Neural progenitor cell (in vitro differentiated cells): Measurements from ENCODE around the gene RELB. TPM values are rescaled to one million over a fixed set of nuclear protein-coding genes. Genes with fewer than 3 reads are reported as not detected.

Experiments used
- DNase-seq: peaks from one replicate; pipeline ENCODE4 v3.0.0-alpha.2; 2016; ENCODE audit warnings: low spot score
- H2AFZ ChIP-seq: fragments of 200-600 bp; sonication (generic); replicated peaks from 2 replicates; pipeline ENCODE4 v1.6.1; 2016; ENCODE audit warnings: antibody characterized with exemption
- H3F3A ChIP-seq: fragments of 200-600 bp; sonication (generic); 2 replicates; pipeline ENCODE4 v1.6.1; 2016; ENCODE audit warnings: antibody characterized with exemption, low read depth
- H3K27ac ChIP-seq: fragments of 200-600 bp; sonication (generic); 2 replicates; pipeline ENCODE4 v1.5.1; 2016; ENCODE audit warnings: mild to moderate bottlenecking
- H3K27me3 ChIP-seq: fragments of 200-600 bp; sonication (generic); 2 replicates; pipeline ENCODE4 v1.6.1; 2016; ENCODE audit warnings: mild to moderate bottlenecking, moderate library complexity
- H3K36me3 ChIP-seq: fragments of 200-600 bp; sonication (generic); 2 replicates; pipeline ENCODE4 v1.5.1; 2016
- H3K4me1 ChIP-seq: fragments of 200-600 bp; sonication (generic); 2 replicates; pipeline ENCODE4 v1.6.1; 2016; ENCODE audit warnings: mixed run types
- H3K4me2 ChIP-seq: fragments of 200-600 bp; sonication (generic); 2 replicates; pipeline ENCODE4 v1.6.1; 2016
- H3K4me3 ChIP-seq: fragments of 200-600 bp; sonication (generic); 2 replicates; pipeline ENCODE4 v1.5.1; 2016
- H3K79me2 ChIP-seq: fragments of 200-600 bp; sonication (generic); 2 replicates; pipeline ENCODE4 v1.6.1; 2016; ENCODE audit warnings: low read depth
- H3K9ac ChIP-seq: fragments of 200-600 bp; sonication (generic); 2 replicates; pipeline ENCODE4 v1.6.1; 2016
- H3K9me3 ChIP-seq: fragments of 200-600 bp; sonication (generic); 2 replicates; pipeline ENCODE4 v1.5.1; 2016; ENCODE audit warnings: low read depth
- H4K20me1 ChIP-seq: fragments of 200-600 bp; sonication (generic); 2 replicates; pipeline ENCODE4 v1.6.1; 2016; ENCODE audit warnings: low read depth
- H3K27ac Mint-ChIP-seq: 3 replicates; pipeline ENCODE4 v1.8.0; 2021; ENCODE audit warnings: mixed read lengths
- H3K27me3 Mint-ChIP-seq: 2 replicates; pipeline ENCODE4 v1.8.0; 2022; ENCODE audit warnings: low read depth, mild to moderate bottlenecking, inconsistent platforms, moderate library complexity, mixed read lengths; ENCODE audit not compliant: insufficient read depth
- H3K36me3 Mint-ChIP-seq: 3 replicates; pipeline ENCODE4 v1.8.0; 2021; ENCODE audit warnings: mixed read lengths
- H3K4me1 Mint-ChIP-seq: 3 replicates; pipeline ENCODE4 v1.8.0; 2021; ENCODE audit warnings: mixed read lengths
- H3K4me3 Mint-ChIP-seq: 3 replicates; pipeline ENCODE4 v1.8.0; 2021; ENCODE audit warnings: mild to moderate bottlenecking, moderate library complexity, mixed read lengths
- H3K9me3 Mint-ChIP-seq: 3 replicates; pipeline ENCODE4 v1.8.0; 2020; ENCODE audit warnings: mixed read lengths
- EZH2 ChIP-seq: fragments of 200-600 bp; sonication (generic); IDR thresholded peaks from 2 replicates; pipeline ENCODE4 v1.6.1; 2017; ENCODE audit warnings: antibody characterized with exemption, mild to moderate bottlenecking, moderate library complexity
- EZH2phosphoT487 ChIP-seq: fragments of 200-600 bp; sonication (generic); IDR thresholded peaks from 2 replicates; pipeline ENCODE4 v1.6.1; 2017; ENCODE audit warnings: antibody characterized with exemption
- total RNA-seq: library from RNA; depleted of rRNA; stranded (reverse); fragments of >200 nt; gene quantifications from 2 replicates; pipeline ENCODE4 v1.2.3, GENCODE V29; 2015; ENCODE audit warnings: low replicate concordance
- TF ChIP-seq, protein P1 (sequence below): fragments of 200-600 bp; sonication (generic); IDR thresholded peaks from 2 replicates; pipeline ENCODE4 v1.5.1; 2017; ENCODE audit warnings: antibody characterized with exemption, mild to moderate bottlenecking

Gene RELB
- total RNA-seq, 1 donor from 2014 or later: 0.43 TPM

DNA sequence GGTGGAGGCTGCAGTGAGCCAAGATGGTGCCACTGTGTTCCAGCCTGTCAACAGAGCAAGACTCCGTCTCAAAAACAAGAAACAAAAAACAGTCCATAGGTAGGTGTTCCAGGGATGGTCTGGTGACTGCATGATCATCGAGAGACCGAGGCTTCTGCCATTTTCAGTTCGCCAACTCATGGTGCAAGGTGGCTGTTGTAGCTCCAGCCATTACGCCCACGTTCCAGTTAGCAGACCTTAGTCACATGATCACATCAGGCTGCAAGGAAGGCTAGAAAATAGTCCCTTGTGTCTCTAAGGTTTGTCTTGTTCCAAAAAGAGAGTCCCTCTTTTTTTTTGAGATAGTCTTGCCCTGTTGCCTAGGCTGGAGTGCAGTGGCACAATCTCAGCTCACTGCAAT lies 34.5 kb downstream of the RELB start:
- Mint-ChIP-seq H3K36me3 (peaks cover 3% of the 10 kb centered on the region), H3K27me3 (peaks cover 2% of the 10 kb centered on the region), H3K9me3 (no peaks in the 10 kb centered on the region), H3K4me1 (peaks cover 14% of the 10 kb centered on the region), H3K27ac (no peak overlapping the region), H3K4me3 (no peak overlapping the region)
- no peaks in the 10 kb centered on the region for H3K9me3 ChIP-seq
- H4K20me1 ChIP-seq: peaks cover 15% of the 10 kb centered on the region
- H3K27ac ChIP-seq: no peak overlapping the region
- H3K79me2 ChIP-seq: peaks cover 16% of the 10 kb centered on the region
- no peak overlapping the region for H3K4me3 ChIP-seq
- H3K27me3 ChIP-seq: no peaks in the 10 kb centered on the region
- no peaks in the 10 kb centered on the region for H3K36me3 ChIP-seq
- TF ChIP-seq EZH2: no peak
- TF ChIP-seq, protein P1, sequence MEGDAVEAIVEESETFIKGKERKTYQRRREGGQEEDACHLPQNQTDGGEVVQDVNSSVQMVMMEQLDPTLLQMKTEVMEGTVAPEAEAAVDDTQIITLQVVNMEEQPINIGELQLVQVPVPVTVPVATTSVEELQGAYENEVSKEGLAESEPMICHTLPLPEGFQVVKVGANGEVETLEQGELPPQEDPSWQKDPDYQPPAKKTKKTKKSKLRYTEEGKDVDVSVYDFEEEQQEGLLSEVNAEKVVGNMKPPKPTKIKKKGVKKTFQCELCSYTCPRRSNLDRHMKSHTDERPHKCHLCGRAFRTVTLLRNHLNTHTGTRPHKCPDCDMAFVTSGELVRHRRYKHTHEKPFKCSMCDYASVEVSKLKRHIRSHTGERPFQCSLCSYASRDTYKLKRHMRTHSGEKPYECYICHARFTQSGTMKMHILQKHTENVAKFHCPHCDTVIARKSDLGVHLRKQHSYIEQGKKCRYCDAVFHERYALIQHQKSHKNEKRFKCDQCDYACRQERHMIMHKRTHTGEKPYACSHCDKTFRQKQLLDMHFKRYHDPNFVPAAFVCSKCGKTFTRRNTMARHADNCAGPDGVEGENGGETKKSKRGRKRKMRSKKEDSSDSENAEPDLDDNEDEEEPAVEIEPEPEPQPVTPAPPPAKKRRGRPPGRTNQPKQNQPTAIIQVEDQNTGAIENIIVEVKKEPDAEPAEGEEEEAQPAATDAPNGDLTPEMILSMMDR: no peak
- TF ChIP-seq EZH2phosphoT487: no peak
- DNase-seq: no peak
- H3K9ac ChIP-seq: no peak overlapping the region
- no peak overlapping the region for H2AFZ ChIP-seq
- H3K4me1 ChIP-seq: peaks cover 9% of the 10 kb centered on the region
- peaks cover 8% of the 10 kb centered on the region for H3F3A ChIP-seq
- no peak overlapping the region for H3K4me2 ChIP-seq

DNA sequence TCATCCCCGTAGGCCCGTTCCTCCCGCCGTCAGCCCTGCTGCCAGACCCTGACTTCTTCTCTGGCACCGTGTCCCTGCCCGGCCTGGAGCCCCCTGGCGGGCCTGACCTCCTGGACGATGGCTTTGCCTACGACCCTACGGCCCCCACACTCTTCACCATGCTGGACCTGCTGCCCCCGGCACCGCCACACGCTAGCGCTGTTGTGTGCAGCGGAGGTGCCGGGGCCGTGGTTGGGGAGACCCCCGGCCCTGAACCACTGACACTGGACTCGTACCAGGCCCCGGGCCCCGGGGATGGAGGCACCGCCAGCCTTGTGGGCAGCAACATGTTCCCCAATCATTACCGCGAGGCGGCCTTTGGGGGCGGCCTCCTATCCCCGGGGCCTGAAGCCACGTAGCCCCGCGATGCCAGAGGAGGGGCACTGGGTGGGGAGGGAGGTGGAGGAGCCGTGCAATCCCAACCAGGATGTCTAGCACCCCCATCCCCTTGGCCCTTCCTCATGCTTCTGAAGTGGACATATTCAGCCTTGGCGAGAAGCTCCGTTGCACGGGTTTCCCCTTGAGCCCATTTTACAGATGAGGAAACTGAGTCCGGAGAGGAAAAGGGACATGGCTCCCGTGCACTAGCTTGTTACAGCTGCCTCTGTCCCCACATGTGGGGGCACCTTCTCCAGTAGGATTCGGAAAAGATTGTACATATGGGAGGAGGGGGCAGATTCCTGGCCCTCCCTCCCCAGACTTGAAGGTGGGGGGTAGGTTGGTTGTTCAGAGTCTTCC lies 36.3 kb downstream of the RELB start:
- H3K9me3 Mint-ChIP-seq: no peaks in the 10 kb centered on the region
- H3K9ac ChIP-seq: no peak overlapping the region
- H3K27me3 Mint-ChIP-seq: peaks cover 2% of the 10 kb centered on the region
- peaks cover 20% of the 10 kb centered on the region for H3K4me1 Mint-ChIP-seq
- peaks cover 9% of the 10 kb centered on the region for H3K4me1 ChIP-seq
- H3K36me3 Mint-ChIP-seq: peaks cover 13% of the 10 kb centered on the region
- H2AFZ ChIP-seq: no peak overlapping the region
- no peak overlapping the region for H3K27ac ChIP-seq
- H3F3A ChIP-seq: peaks cover 8% of the 10 kb centered on the region
- peaks cover 30% of the 10 kb centered on the region for H4K20me1 ChIP-seq
- H3K4me2 ChIP-seq: no peak overlapping the region
- no peaks in the 10 kb centered on the region for H3K27me3 ChIP-seq
- H3K79me2 ChIP-seq: peaks cover 34% of the 10 kb centered on the region
- H3K36me3 ChIP-seq: no peaks in the 10 kb centered on the region
- H3K9me3 ChIP-seq: no peaks in the 10 kb centered on the region
- H3K4me3 Mint-ChIP-seq: peak overlapping the region; percentile 96
- no peak overlapping the region for H3K27ac Mint-ChIP-seq
- H3K4me3 ChIP-seq: no peak overlapping the region
- TF ChIP-seq EZH2phosphoT487: no peak
- TF ChIP-seq EZH2: no peak
- no peak for DNase-seq

DNA sequence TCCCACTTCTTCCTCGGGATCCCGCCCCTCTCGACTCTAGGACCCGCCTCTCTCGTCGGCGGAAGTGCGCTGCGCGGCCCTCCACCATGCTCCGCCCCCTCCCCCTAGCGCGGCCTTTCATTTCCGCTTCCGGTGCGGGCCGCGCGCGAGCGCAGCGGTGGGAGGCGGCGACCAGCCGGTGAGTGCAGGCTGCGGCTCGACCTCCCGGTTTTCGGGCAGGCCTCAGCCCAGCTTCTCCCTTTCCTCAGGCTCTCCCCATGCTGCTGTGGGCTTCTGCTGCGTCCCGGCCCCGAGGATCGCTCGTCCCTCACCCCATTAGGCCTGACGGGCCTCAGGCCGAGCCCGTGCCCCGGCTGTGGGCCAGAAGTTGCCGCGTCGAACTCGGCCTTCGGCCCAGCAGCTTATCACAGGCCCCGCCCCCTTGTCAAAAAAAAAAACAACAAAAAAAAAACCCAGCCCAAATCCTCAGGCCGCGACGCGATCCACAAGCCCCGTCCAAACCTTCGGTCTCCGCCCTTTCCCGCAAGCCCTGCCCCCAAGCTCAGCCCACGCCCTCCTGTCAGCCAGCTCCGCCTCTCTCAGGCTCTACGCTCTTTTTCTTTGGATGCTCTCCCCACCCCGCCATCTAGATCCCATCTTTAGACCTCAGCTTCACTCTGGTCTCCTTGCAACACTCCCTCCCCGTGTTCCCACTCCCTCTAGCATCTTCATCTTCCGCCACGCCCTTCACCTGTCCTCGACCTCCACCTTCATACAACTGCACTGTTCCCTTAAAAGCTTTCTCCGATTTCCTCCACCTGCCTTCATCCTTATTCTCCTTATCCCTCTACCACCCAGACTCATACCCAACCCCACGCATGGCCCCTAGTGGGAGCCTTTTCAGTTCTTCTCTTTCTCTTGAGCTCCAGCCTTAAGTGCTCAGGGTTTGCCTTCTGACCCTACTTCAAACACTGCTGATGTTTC lies 37.9 kb downstream of the RELB start, which contains the start of gene CLASRP:
Gene CLASRP (plus strand): TSS at position 115 of the 963 bp plus-strand sequence. CDS start 1,168 bp downstream, outside the sequence.
- no peaks in the 10 kb centered on the region for H3K9me3 ChIP-seq
- peaks cover 8% of the 10 kb centered on the region for H3F3A ChIP-seq
- peaks cover 9% of the 10 kb centered on the region for H3K4me1 ChIP-seq
- Mint-ChIP-seq H3K9me3 (no peaks in the 10 kb centered on the region), H3K27me3 (no peaks in the 10 kb centered on the region), H3K36me3 (peaks cover 13% of the 10 kb centered on the region), H3K4me3 (peak within 1 kb of the TSS; percentile 96), H3K4me1 (peaks cover 20% of the 10 kb centered on the region), H3K27ac (peak within 1 kb of the TSS; percentile 4)
- no peak for TF ChIP-seq EZH2
- TF ChIP-seq, protein P1: no peak
- no peak for TF ChIP-seq EZH2phosphoT487
- H3K79me2 ChIP-seq: peaks cover 48% of the 10 kb centered on the region
- H3K9ac ChIP-seq: peak within 1 kb of the TSS; percentile 94
- peak within 1 kb of the TSS; percentile 78 for H2AFZ ChIP-seq
- peaks cover 42% of the 10 kb centered on the region for H4K20me1 ChIP-seq
- H3K36me3 ChIP-seq: no peaks in the 10 kb centered on the region
- peak within 1 kb of the TSS; percentile 100 for H3K4me3 ChIP-seq
- no peaks in the 10 kb centered on the region for H3K27me3 ChIP-seq
- H3K27ac ChIP-seq: peak within 1 kb of the TSS; percentile 83
- H3K4me2 ChIP-seq: peak within 1 kb of the TSS; percentile 98
- DNase-seq: peak; percentile 96
